HepG2 (cell line): ENCODE results near the gene LHX3. TPM values are rescaled to one million over a fixed set of nuclear protein-coding genes. Genes with fewer than 3 reads are reported as not detected.

Experiments used
- ATAC-seq: fragments of 200-7000 bp; cut with Tn5 transposase; 3 replicates; pipeline ENCODE4 v1.9.1; 2020; ENCODE audit warnings: mild to moderate bottlenecking, moderate library complexity
- BruUV-seq: library from RNA; stranded (reverse); fragments of 400-500 nt; replicated peaks from 2 replicates; lab custom pipeline; 2021; lab: Mats Ljungman, UMichigan
- CTCF ChIA-PET: fragments of 300-600 bp; formaldehyde crosslinking; extraction: SDS; loops from one replicate; lab custom pipeline; 2021; ENCODE audit warnings: low total read pairs, inconsistent platforms, low intra/inter-chr PET ratio; lab: Yijun Ruan, JAX
- POLR2A ChIA-PET: fragments of 350-600 bp; sonication (Branson Sonifier 250); formaldehyde crosslinking; loops from one replicate; lab custom pipeline; 2020; ENCODE audit warnings: antibody characterized with exemption, inconsistent platforms; lab: Yijun Ruan, JAX
- DNase-seq: peaks from one replicate; pipeline ENCODE4 v3.0.0-alpha.2; 2015; ENCODE audit warnings: low spot score
- FAIRE-seq: peaks from 3 replicates; lab custom pipeline; 2011; peaks lifted over from hg19 to GRCh38; lab: Jason Lieb, UNC
- H2AFZ ChIP-seq: one replicate; pipeline ENCODE4 v1.6.1; 2011; ENCODE audit warnings: low read length, inconsistent platforms
- H3K27ac ChIP-seq: fragments of 300-600 bp; 3 replicates; pipeline ENCODE4 v1.8.0; 2011; ENCODE audit warnings: mixed run types, mild to moderate bottlenecking, mixed read lengths, low read length, inconsistent platforms; ENCODE audit not compliant: insufficient read depth; ENCODE audit errors: extremely low read length
- H3K27me3 ChIP-seq, 2 experiments: fragments of 200-600 bp in 1 of 2; 2 replicates in 1 of 2; 3 replicates in 1 of 2; pipeline versions ENCODE4 v1.6.0 to v1.8.0; 2011; ENCODE audit warnings: low read length in 2 of 2, mild to moderate bottlenecking in 2 of 2, moderate library complexity in 2 of 2, inconsistent platforms in 1 of 2; ENCODE audit not compliant: insufficient read depth in 2 of 2, control insufficient read depth in 1 of 2
- H3K36me3 ChIP-seq, 2 experiments: fragments of 200-600 bp in 1 of 2; replicated peaks in 1 of 2; 2 replicates in 1 of 2; 3 replicates in 1 of 2; pipeline versions ENCODE4 v1.5.1 to v1.8.0; 2011; ENCODE audit warnings: low read length in 2 of 2, inconsistent platforms in 1 of 2; ENCODE audit not compliant: insufficient read depth in 2 of 2, control insufficient read depth in 1 of 2
- H3K4me1 ChIP-seq: 2 replicates; pipeline ENCODE4 v1.5.1; 2012; ENCODE audit warnings: low read length, inconsistent platforms; ENCODE audit not compliant: insufficient read depth
- H3K4me2 ChIP-seq: 2 replicates; pipeline ENCODE4 v1.6.0; 2011; ENCODE audit warnings: low read depth, low read length, inconsistent platforms
- H3K4me3 ChIP-seq, 3 experiments: fragments of 200-600 bp in 1 of 3; sonication (generic), shearing (Covaris generic) in 1 of 3; replicated peaks in 1 of 3; 2 replicates each; pipeline ENCODE4 v1.5.1; 2011 to 2016; ENCODE audit warnings: low read length in 3 of 3, inconsistent platforms in 2 of 3, low read depth in 2 of 3, mild to moderate bottlenecking in 2 of 3, control low read depth in 1 of 3, mixed read lengths in 1 of 3; ENCODE audit not compliant: insufficient read depth in 1 of 3
- H3K79me2 ChIP-seq: one replicate; pipeline ENCODE4 v1.6.1; 2011; ENCODE audit warnings: low read length, inconsistent platforms; ENCODE audit not compliant: insufficient read depth
- H3K9ac ChIP-seq: 2 replicates; pipeline ENCODE4 v1.6.0; 2011; ENCODE audit warnings: mild to moderate bottlenecking, low read depth, low read length, inconsistent platforms; ENCODE audit not compliant: insufficient read depth
- H3K9me3 ChIP-seq: 2 replicates; pipeline ENCODE4 v1.5.1; 2012; ENCODE audit warnings: mild to moderate bottlenecking, low read length
- H4K20me1 ChIP-seq: 2 replicates; pipeline ENCODE4 v1.6.0; 2011; ENCODE audit warnings: inconsistent platforms, mild to moderate bottlenecking, low read length, moderate library complexity; ENCODE audit not compliant: insufficient read depth
- ARNT ChIP-seq: fragments of 450-650 bp; IDR thresholded peaks from 2 replicates; pipeline ENCODE4 v1.6.1; 2017
- SRY ChIP-seq: sonication (generic); formaldehyde crosslinking; IDR thresholded peaks from 2 replicates; pipeline ENCODE4 v1.8.0; 2022; ENCODE audit warnings: mild to moderate bottlenecking, missing genetic modification reagents
- XRCC5 ChIP-seq: fragments of 200-400 bp; formaldehyde crosslinking; optimal IDR thresholded peaks from 2 replicates; pipeline ENCODE3; 2017; ENCODE audit warnings: mild to moderate bottlenecking, low read length
- ZFP90 ChIP-seq: sonication (generic); formaldehyde crosslinking; IDR thresholded peaks from 2 replicates; pipeline ENCODE4 v1.8.0; 2022; ENCODE audit warnings: missing genetic modification reagents, mild to moderate bottlenecking, inconsistent platforms, borderline replicate concordance
- ZFYVE20 ChIP-seq: sonication (generic); formaldehyde crosslinking; IDR thresholded peaks from 2 replicates; pipeline ENCODE4 v1.8.0; 2023; ENCODE audit warnings: low read depth, mild to moderate bottlenecking, moderate library complexity, missing genetic modification reagents, borderline replicate concordance
- ZNF251 ChIP-seq: sonication (generic); formaldehyde crosslinking; IDR thresholded peaks from 2 replicates; pipeline ENCODE4 v1.9.0; 2021; ENCODE audit warnings: mild to moderate bottlenecking, missing genetic modification reagents
- WGBS: methylation state at CpG from one replicate; pipeline ENCODE4 v1.1.6; 2017; ENCODE audit warnings: low lambda C conversion rate; 5-methylcytosine and 5-hydroxymethylcytosine counted together
- in situ Hi-C: cut with HindIII; loops from 2 replicates; pipeline ENCODE4 v1.10.0; 2017; ENCODE audit warnings: low pct_unique_long_range_greater_than_20kb; ENCODE audit not compliant: extremely low pct_ligation_motif_present
- intact Hi-C: fragments of 100-400 bp; cut with micrococcal nuclease; formaldehyde crosslinking; loops from one replicate; pipeline ENCODE4 v1.10.0; 2022; ENCODE audit not compliant: unreplicated experiment
- polyA plus RNA-seq, 8 experiments: library from polyadenylated mRNA; depleted of rRNA in 3 of 8; stranded (reverse) in 7 of 8; unstranded in 1 of 8; fragments of >200 nt; fragmentation: Illumina TruSeq in 4 of 8; extraction: Trizol in 4 of 8; gene quantifications; 2 replicates each; pipeline versions ENCODE4 v1.2.1 to v1.2.3, GENCODE V29; 2011 to 2016; ENCODE audit warnings: low read depth in 4 of 8, missing spikeins in 1 of 8, mixed read lengths in 1 of 8; ENCODE audit not compliant: insufficient read depth in 1 of 8
- total RNA-seq, 5 experiments: library from RNA; depleted of rRNA; stranded (reverse); fragments of >200 nt; fragmentation: Illumina TruSeq; extraction: Trizol; gene quantifications; 2 replicates each; pipeline ENCODE4 v1.2.3, GENCODE V29; 2016; ENCODE audit warnings: low read depth in 1 of 5
- TF ChIP-seq, protein P1 (sequence below): sonication (generic); formaldehyde crosslinking; IDR thresholded peaks from 2 replicates; pipeline ENCODE4 v1.5.0; 2020; ENCODE audit warnings: missing genetic modification reagents
- TF ChIP-seq, protein P2 (sequence below): sonication (generic); formaldehyde crosslinking; IDR thresholded peaks from 2 replicates; pipeline ENCODE4 v1.5.1; 2020; ENCODE audit warnings: missing genetic modification reagents, mild to moderate bottlenecking, borderline replicate concordance
- TF ChIP-seq, protein P3 (sequence below): IDR thresholded peaks from 2 replicates; pipeline ENCODE4 v1.6.1; 2012; ENCODE audit warnings: low read depth, low read length, improper control_type of control experiment
- TF ChIP-seq, protein P4 (sequence below): sonication (generic); formaldehyde crosslinking; conservative IDR thresholded peaks from 2 replicates; pipeline ENCODE4 v1.8.0; 2022; ENCODE audit warnings: low read depth, missing genetic modification reagents

Gene LHX3
- total and polyA plus RNA-seq, 2 of the 13 experiments (the other 11 are each of a cell fraction or from before 2014, with no cell fraction given) = not detected

DNA sequence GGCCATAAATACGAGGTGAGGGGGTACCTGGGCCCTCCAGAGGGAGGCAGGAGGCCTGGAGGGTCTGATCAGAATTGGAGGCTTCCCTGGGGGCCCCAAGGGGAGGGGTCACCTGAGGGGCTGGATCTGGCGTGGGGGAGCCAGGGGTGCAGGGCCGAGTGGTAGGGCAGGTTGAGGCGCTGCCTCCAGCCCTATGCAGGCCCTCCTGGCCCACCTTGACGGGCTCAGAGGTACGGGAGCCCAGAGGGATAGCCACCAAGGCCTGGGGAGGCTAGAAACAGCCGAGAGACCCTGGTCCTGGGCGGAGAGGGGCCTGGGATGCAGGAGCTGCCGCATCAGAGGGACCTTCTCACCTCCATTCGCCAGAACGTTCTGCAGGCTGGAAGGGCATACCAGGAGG lies 24.3 kb downstream of the LHX3 start:
- H3K9ac ChIP-seq = no peak overlapping the region
- no peaks in the 10 kb centered on the region for H3K36me3 ChIP-seq
- H3K4me2 ChIP-seq = no peak overlapping the region
- ChIA-PET CTCF (no interaction called here), POLR2A (no interaction called here)
- H3K4me1 ChIP-seq = peaks cover 8% of the 10 kb centered on the region; the same call in 1 of the 2 replicates
- BruUV-seq = no TSS peak
- no peak overlapping the region for H2AFZ ChIP-seq
- no peaks in the 10 kb centered on the region for H3K79me2 ChIP-seq
- WGBS = 16% methylated on average over 5 of the region's 11 CpGs
- H3K4me3 ChIP-seq = no peak overlapping the region
- H3K9me3 ChIP-seq = no peaks in the 10 kb centered on the region
- DNase-seq (no peak), ATAC-seq (no peak), FAIRE-seq (no peak)
- TF ChIP-seq, protein P1, sequence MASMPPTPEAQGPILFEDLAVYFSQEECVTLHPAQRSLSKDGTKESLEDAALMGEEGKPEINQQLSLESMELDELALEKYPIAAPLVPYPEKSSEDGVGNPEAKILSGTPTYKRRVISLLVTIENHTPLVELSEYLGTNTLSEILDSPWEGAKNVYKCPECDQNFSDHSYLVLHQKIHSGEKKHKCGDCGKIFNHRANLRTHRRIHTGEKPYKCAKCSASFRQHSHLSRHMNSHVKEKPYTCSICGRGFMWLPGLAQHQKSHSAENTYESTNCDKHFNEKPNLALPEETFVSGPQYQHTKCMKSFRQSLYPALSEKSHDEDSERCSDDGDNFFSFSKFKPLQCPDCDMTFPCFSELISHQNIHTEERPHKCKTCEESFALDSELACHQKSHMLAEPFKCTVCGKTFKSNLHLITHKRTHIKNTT = no peak
- TF ChIP-seq ZNF251 (CRISPR knock-in tag) = no peak
- intact Hi-C loops = no loop called here
- H3K27me3 ChIP-seq = peaks cover 3 to 40% of the 10 kb centered on the region in 2 experiments
- H4K20me1 ChIP-seq = no peaks in the 10 kb centered on the region
- H3K27ac ChIP-seq = no peak overlapping the region
- in situ Hi-C loops = no loop called here

DNA sequence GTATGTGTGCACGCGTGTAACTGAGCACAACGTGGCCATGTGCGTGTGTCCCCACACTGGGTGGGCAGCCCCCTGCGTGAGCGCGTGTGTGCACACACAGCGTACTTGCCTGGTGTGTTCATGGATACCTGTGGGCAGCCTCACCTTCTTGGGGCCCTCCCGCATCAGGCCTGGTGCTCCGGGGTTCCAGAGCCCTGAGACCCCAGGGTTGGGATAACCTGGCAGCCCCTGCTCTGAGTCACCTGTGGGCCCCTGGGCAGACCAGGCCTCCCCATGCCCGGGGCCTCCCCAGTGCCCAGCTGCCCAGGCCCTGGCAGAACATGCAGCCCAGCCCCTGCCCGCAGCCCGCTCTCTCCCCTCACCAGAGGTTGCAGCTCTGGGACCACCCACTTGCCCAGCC lies 25.2 kb downstream of the LHX3 start:
- intact Hi-C loops (no loop called here), in situ Hi-C loops (loop anchor here (10.0 kb wide), 1 partner anchor 105 kb away; no protein-coding TSS in a partner anchor)
- DNase-seq (no peak), FAIRE-seq (no peak), ATAC-seq (no peak)
- no peaks in the 10 kb centered on the region for H3K79me2 ChIP-seq
- no peak overlapping the region for H3K4me2 ChIP-seq
- CTCF ChIA-PET = no interaction called here
- H3K4me1 ChIP-seq = peaks cover 8% of the 10 kb centered on the region; the same call in 1 of the 2 replicates
- H3K9ac ChIP-seq = no peak overlapping the region
- H3K9me3 ChIP-seq = no peaks in the 10 kb centered on the region
- BruUV-seq = no TSS peak
- H2AFZ ChIP-seq = no peak overlapping the region
- H3K27me3 ChIP-seq = peaks cover 3 to 37% of the 10 kb centered on the region in 2 experiments; a peak in 4 of 5 replicates
- POLR2A ChIA-PET = no interaction called here
- 87% methylated on average over 6 of the region's 13 CpGs for WGBS
- no peak overlapping the region for H3K4me3 ChIP-seq
- H3K36me3 ChIP-seq = no peaks in the 10 kb centered on the region
- no peak overlapping the region for H3K27ac ChIP-seq
- no peaks in the 10 kb centered on the region for H4K20me1 ChIP-seq
- TF ChIP-seq SRY (CRISPR knock-in tag) = no peak
- TF ChIP-seq, protein P2, sequence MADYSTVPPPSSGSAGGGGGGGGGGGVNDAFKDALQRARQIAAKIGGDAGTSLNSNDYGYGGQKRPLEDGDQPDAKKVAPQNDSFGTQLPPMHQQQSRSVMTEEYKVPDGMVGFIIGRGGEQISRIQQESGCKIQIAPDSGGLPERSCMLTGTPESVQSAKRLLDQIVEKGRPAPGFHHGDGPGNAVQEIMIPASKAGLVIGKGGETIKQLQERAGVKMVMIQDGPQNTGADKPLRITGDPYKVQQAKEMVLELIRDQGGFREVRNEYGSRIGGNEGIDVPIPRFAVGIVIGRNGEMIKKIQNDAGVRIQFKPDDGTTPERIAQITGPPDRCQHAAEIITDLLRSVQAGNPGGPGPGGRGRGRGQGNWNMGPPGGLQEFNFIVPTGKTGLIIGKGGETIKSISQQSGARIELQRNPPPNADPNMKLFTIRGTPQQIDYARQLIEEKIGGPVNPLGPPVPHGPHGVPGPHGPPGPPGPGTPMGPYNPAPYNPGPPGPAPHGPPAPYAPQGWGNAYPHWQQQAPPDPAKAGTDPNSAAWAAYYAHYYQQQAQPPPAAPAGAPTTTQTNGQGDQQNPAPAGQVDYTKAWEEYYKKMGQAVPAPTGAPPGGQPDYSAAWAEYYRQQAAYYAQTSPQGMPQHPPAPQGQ (CRISPR knock-in tag) = no peak
- TF ChIP-seq ZFYVE20 (CRISPR knock-in tag) = no peak
- TF ChIP-seq ARNT = no peak
- TF ChIP-seq XRCC5 = no peak
- TF ChIP-seq, protein P3, sequence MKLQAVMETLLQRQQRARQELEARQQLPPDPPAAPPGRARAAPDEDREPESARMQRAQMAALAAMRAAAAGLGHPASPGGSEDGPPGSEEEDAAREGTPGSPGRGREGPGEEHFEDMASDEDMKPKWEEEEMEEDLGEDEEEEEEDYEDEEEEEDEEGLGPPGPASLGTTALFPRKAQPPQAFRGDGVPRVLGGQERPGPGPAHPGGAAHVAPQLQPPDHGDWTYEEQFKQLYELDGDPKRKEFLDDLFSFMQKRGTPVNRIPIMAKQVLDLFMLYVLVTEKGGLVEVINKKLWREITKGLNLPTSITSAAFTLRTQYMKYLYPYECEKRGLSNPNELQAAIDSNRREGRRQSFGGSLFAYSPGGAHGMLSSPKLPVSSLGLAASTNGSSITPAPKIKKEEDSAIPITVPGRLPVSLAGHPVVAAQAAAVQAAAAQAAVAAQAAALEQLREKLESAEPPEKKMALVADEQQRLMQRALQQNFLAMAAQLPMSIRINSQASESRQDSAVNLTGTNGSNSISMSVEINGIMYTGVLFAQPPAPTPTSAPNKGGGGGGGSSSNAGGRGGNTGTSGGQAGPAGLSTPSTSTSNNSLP = no peak
- TF ChIP-seq, protein P4, sequence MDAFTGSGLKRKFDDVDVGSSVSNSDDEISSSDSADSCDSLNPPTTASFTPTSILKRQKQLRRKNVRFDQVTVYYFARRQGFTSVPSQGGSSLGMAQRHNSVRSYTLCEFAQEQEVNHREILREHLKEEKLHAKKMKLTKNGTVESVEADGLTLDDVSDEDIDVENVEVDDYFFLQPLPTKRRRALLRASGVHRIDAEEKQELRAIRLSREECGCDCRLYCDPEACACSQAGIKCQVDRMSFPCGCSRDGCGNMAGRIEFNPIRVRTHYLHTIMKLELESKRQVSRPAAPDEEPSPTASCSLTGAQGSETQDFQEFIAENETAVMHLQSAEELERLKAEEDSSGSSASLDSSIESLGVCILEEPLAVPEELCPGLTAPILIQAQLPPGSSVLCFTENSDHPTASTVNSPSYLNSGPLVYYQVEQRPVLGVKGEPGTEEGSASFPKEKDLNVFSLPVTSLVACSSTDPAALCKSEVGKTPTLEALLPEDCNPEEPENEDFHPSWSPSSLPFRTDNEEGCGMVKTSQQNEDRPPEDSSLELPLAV (CRISPR knock-in tag) = no peak
- no peak for TF ChIP-seq ZFP90 (CRISPR knock-in tag)
